Measurements from ENCODE around the gene HDAC4.

GRCh38 chr2:239094867-239095266 lies 306.0 kb downstream of the HDAC4 start:
- TF ChIP-seq CTCF (IDR thresholded peaks at IDR 0.05) (no peak), POLR2A (IDR thresholded peaks at IDR 0.05) (no peak)

All from testis (tissue), 2 donors.